Muscle layer of duodenum (tissue), 2 donors: Measurements from ENCODE around the gene TAS2R14.

ENCODE experiments used
- H3K27ac ChIP-seq: one replicate; pipeline ENCODE4 v1.7.0; 2013; ENCODE audit warnings: mild to moderate bottlenecking, low read length
- H3K27me3 ChIP-seq: one replicate; pipeline ENCODE4 v1.7.0; 2013; ENCODE audit warnings: low read depth, mild to moderate bottlenecking, control low read depth, low read length
- H3K36me3 ChIP-seq, 2 donors: one replicate each; pipeline ENCODE4 v1.7.0; 2013; ENCODE audit warnings: low read length in 2 of 2, control low read depth in 1 of 2, mild to moderate bottlenecking in 1 of 2; ENCODE audit not compliant: insufficient read depth in 2 of 2, control insufficient read depth in 1 of 2
- H3K4me1 ChIP-seq, 2 donors: one replicate each; pipeline ENCODE4 v1.7.0; 2013; ENCODE audit warnings: low read length in 2 of 2, mild to moderate bottlenecking in 2 of 2, control low read depth in 1 of 2, moderate library complexity in 1 of 2; ENCODE audit not compliant: insufficient read depth in 2 of 2, control insufficient read depth in 1 of 2
- H3K4me3 ChIP-seq, 2 donors: one replicate each; pipeline ENCODE4 v1.7.0; 2013; ENCODE audit warnings: low read length in 2 of 2, low read depth in 1 of 2, mild to moderate bottlenecking in 1 of 2
- H3K9me3 ChIP-seq, 2 donors: one replicate each; pipeline ENCODE4 v1.7.0; 2013; ENCODE audit warnings: low read length in 2 of 2, control low read depth in 1 of 2, mild to moderate bottlenecking in 1 of 2; ENCODE audit not compliant: control insufficient read depth in 1 of 2
- donor health status: healthy.

TAS2R14 gene

GRCh38 chr12:10939163-10939562 is at the start of gene TAS2R14:
Gene TAS2R14 (minus strand): TSS chr12:10939263. CDS start chr12:10939207, 56 bp downstream.
- H3K36me3 ChIP-seq: no peaks in the 10 kb centered on the region
- H3K27me3 ChIP-seq: no peaks in the 10 kb centered on the region
- no peaks in the 10 kb centered on the region for H3K9me3 ChIP-seq
- H3K4me3 ChIP-seq: no peak within 1 kb of the TSS
- no peaks in the 10 kb centered on the region for H3K4me1 ChIP-seq
- H3K27ac ChIP-seq: no peak within 1 kb of the TSS

GRCh38 chr12:10986812-10987211 is 47.7 kb upstream of the TAS2R14 start, which contains the start of gene TAS2R50:
Gene TAS2R50 (minus strand): TSS chr12:10986912. CDS start chr12:10986860, 52 bp downstream.
- H3K27ac ChIP-seq: no peak within 1 kb of the TSS
- no peaks in the 10 kb centered on the region for H3K27me3 ChIP-seq
- H3K4me1 ChIP-seq: no peaks in the 10 kb centered on the region
- no peak within 1 kb of the TSS for H3K4me3 ChIP-seq
- H3K36me3 ChIP-seq: no peaks in the 10 kb centered on the region
- H3K9me3 ChIP-seq: no peaks in the 10 kb centered on the region

- Histone ChIP-seq H3K4me1 (no peaks in the 10 kb centered on the region), H3K36me3 (no peaks in the 10 kb centered on the region)
Measured at GRCh38 chr12:10982244-10982643, 43.2 kb upstream of the TAS2R14 start.

GRCh38 chr12:10974965-10975364 is 35.9 kb upstream of the TAS2R14 start:
- Histone ChIP-seq H3K36me3 (no peaks in the 10 kb centered on the region), H3K27me3 (no peaks in the 10 kb centered on the region), H3K4me3 (no peak overlapping the region), H3K9me3 (no peaks in the 10 kb centered on the region), H3K27ac (no peak overlapping the region), H3K4me1 (no peaks in the 10 kb centered on the region)

More at GRCh38 chr12:10982244-10982643, 43.2 kb upstream of the TAS2R14 start:
- no peaks in the 10 kb centered on the region for H3K27me3 ChIP-seq
- H3K27ac ChIP-seq: no peak overlapping the region
- H3K4me3 ChIP-seq: no peak overlapping the region
- no peaks in the 10 kb centered on the region for H3K9me3 ChIP-seq

- Histone ChIP-seq H3K27me3 (no peaks in the 10 kb centered on the region), H3K36me3 (no peaks in the 10 kb centered on the region), H3K4me1 (no peaks in the 10 kb centered on the region), H3K4me3 (no peak overlapping the region), H3K27ac (no peak overlapping the region), H3K9me3 (no peaks in the 10 kb centered on the region)
Measured at GRCh38 chr12:10968765-10969456, 29.8 kb upstream of the TAS2R14 start.

GRCh38 chr12:10967409-10967808 is 28.3 kb upstream of the TAS2R14 start:
- Histone ChIP-seq H3K36me3 (no peaks in the 10 kb centered on the region), H3K4me1 (no peaks in the 10 kb centered on the region), H3K4me3 (no peak overlapping the region), H3K9me3 (no peaks in the 10 kb centered on the region), H3K27me3 (no peaks in the 10 kb centered on the region), H3K27ac (no peak overlapping the region)

GRCh38 chr12:10966314-10966713 is 27.3 kb upstream of the TAS2R14 start:
- Histone ChIP-seq H3K36me3 (no peaks in the 10 kb centered on the region), H3K4me3 (no peak overlapping the region), H3K27ac (no peak overlapping the region), H3K9me3 (no peaks in the 10 kb centered on the region), H3K27me3 (no peaks in the 10 kb centered on the region), H3K4me1 (no peaks in the 10 kb centered on the region)

- no peaks in the 10 kb centered on the region for H3K36me3 ChIP-seq
- no peaks in the 10 kb centered on the region for H3K4me1 ChIP-seq
- H3K4me3 ChIP-seq: no peak overlapping the region
- no peaks in the 10 kb centered on the region for H3K9me3 ChIP-seq
- H3K27ac ChIP-seq: no peak overlapping the region
- no peaks in the 10 kb centered on the region for H3K27me3 ChIP-seq
Measured at GRCh38 chr12:10965476-10965875, 26.4 kb upstream of the TAS2R14 start.

GRCh38 chr12:10960211-10960610 is 21.1 kb upstream of the TAS2R14 start:
- no peak overlapping the region for H3K27ac ChIP-seq
- no peaks in the 10 kb centered on the region for H3K9me3 ChIP-seq
- no peaks in the 10 kb centered on the region for H3K27me3 ChIP-seq
- H3K36me3 ChIP-seq: no peaks in the 10 kb centered on the region
- H3K4me1 ChIP-seq: no peaks in the 10 kb centered on the region
- H3K4me3 ChIP-seq: no peak overlapping the region

- Histone ChIP-seq H3K4me1 (no peaks in the 10 kb centered on the region), H3K36me3 (no peaks in the 10 kb centered on the region), H3K4me3 (no peak overlapping the region), H3K27me3 (no peaks in the 10 kb centered on the region), H3K9me3 (no peaks in the 10 kb centered on the region), H3K27ac (no peak overlapping the region)
Measured at GRCh38 chr12:10959804-10960203, 20.7 kb upstream of the TAS2R14 start.

- no peak overlapping the region for H3K27ac ChIP-seq
- no peaks in the 10 kb centered on the region for H3K36me3 ChIP-seq
- no peaks in the 10 kb centered on the region for H3K9me3 ChIP-seq
- H3K27me3 ChIP-seq: no peaks in the 10 kb centered on the region
- no peak overlapping the region for H3K4me3 ChIP-seq
- no peaks in the 10 kb centered on the region for H3K4me1 ChIP-seq
Measured at GRCh38 chr12:10957741-10958140, 18.7 kb upstream of the TAS2R14 start.

GRCh38 chr12:10956085-10956484 is 17.0 kb upstream of the TAS2R14 start:
- no peaks in the 10 kb centered on the region for H3K9me3 ChIP-seq
- H3K36me3 ChIP-seq: no peaks in the 10 kb centered on the region
- H3K27me3 ChIP-seq: no peaks in the 10 kb centered on the region
- no peak overlapping the region for H3K4me3 ChIP-seq
- H3K27ac ChIP-seq: no peak overlapping the region
- H3K4me1 ChIP-seq: no peaks in the 10 kb centered on the region
